NCI-H510A treated with DMSO at 0.1 percent for 48 hours (cell line): ENCODE measurements around the gene INO80B.

ENCODE experiments used
- DNase-seq: peaks from one replicate; lab custom pipeline; 2025; lab: John Stamatoyannopoulos, UW

INO80B gene

DNA sequence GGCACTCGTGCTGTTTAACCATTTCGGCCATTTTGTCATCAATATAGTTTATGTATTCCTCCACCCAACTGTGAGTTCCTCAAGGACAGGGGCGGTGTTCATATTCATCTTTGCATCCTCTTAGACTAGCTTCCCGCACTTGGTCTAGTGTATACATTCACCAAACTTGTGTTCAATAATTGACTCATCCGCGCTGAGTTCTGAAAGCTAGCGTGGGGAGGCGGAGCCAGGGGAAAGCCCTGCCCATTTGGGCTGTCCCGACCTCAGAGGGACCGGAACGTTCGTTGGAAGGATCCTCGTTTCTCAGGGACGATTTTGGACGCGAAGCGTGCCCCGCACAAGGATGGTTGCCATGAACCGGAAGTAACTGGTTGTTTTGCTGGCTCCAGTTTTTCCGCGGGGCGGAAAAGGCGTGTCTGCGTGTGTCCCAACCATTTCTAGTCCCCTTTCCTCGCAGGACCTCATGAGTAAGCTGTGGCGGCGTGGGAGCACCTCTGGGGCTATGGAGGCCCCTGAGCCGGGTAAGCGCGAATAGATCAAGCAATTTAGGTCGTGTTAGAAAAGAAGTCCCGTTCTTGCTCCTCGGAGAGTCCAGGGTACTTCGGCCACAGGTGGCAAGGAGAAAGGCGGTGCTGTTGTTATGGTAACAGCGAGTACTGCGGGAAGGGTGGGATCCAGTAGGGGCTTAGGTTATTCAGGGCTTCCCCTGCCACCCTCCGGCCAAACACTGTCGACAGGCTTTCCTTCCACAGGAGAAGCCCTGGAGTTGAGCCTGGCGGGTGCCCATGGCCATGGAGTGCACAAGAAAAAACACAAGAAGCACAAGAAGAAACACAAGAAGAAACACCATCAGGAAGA is at the start of gene INO80B:
Gene INO80B (plus strand): TSS at position 434 of the 858 bp plus-strand sequence. CDS start 30 bp downstream, at position 464.
- peak; percentile 96 for DNase-seq

GRCh38 chr2:74406035-74406434 is 48.9 kb upstream of the INO80B start:
- DNase-seq, result no peak

- no peak for DNase-seq
Measured at GRCh38 chr2:74407682-74408081, 47.2 kb upstream of the INO80B start.

DNA sequence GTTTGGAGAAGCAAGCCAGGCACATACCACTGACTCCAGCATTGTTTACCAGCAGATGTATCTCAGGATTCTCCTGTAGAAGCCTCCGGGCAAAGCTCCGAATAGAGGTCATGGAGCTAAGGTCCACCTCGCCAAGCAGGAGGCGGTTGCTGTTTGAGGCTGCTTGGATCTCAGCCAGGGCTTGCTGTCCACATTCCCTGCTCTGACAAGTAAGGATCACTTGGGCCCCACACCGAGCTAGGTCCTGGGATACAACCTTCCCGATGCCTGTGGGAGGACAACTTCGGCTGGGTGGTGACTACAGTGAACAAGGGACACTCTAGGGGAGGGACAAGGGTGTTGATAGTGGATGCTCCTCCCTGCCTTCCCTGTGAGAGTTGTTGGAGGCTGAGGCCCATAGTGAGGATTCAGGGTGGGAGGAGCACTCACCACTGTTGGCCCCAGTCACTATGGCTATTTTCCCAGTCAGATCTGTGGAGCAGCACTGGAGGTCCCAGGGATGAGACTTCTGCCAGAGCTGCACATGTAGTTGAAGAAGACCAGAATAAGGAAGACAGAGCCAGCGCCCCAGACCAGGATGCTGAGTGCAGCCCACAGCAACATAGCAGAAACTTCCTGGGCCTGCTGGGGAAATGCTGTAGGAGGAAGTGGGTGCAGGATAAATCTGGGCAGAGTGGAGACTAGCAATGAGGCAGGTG is 41.7 kb upstream of the INO80B start:
- DNase-seq, result no peak

DNA sequence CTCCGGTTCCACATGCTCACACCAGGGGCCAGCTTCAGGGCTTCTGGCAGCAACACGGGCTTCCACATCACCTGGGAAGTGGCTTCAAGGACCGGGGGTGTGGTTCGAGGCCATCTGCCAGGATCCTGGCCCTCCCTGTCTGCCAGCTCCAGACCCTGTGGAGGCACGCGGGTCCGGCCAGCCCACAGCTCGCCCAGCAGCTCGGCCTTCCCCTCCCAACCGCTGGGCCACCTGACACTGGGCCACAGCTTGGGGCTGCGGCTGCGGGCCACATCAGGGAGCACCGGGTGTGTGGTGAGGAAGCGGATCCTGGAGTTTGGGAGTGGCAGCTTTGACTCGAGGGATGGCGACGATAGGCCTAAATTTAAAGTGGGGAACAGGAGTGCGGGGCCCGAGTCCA is 40.4 kb upstream of the INO80B start:
- peak; percentile 12 for DNase-seq

DNA sequence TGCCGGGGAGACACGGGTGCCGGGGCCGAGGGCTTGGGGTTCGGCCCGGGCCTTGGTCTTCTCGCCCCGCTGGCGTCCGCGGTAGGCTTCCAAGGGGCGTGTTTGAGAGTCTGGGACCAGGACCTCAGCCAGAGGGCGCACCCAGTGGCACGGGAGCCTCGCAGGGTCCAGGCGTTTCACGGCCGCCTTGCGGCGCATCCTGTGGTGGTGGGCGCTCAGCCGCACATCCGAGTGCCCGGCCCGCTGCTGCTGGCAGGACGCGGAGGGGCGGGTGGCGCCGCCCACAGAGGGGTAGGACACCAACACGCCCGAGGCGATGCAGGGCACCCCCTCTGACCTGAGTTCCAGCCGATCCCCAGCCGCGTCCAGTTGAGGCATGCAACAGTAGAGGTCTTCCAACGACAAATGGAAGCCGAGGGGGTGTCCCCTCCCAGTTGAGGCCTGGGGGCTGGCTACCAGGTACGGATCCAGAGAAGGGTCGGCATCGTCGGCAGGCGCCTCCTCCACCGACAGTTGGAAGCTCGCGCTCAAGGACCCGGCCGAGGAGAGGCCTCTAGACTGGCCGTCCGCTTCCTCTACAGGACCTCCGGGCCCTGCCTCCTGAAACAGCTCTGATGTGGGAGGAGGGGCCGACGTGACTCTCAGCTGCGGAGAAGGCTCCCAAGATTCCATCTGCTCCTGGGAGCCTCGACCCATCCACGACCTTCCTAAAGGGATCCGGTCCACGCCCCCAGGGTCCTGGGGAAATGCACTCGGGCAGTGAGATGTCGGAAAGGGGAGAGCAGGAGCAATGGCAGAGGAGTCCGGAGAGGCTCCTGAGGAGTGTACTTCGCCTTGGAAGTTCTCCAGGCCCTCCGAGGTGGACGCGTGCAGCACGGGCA is 39.8 kb upstream of the INO80B start:
- DNase-seq, result no peak

GRCh38 chr2:74415762-74416395 is 39.0 kb upstream of the INO80B start:
- DNase-seq, result no peak

- DNase-seq, result no peak
Measured at GRCh38 chr2:74416778-74417177, 38.1 kb upstream of the INO80B start.

DNA sequence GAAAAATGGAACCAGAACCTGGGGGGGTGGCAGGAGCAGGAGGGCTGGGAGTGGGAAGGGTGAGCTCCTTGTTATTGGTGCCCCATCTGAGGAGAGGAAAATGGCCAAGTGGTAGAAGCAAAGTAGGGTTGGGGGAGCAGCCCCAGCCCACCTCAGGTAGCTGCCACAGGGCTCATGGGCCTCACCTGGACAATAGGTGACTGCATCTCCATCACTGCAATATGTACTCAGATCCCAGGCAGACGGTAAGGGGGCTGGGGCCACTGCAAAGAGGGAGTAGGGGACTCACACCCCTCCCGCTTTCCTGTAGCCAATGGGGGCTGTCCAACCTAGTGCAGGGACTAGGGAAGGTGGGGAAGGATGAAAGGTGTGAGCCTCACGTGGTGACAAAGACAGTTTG is 37.7 kb upstream of the INO80B start:
- no peak for DNase-seq

- no peak for DNase-seq
Measured at GRCh38 chr2:74417763-74418162, 37.1 kb upstream of the INO80B start.

GRCh38 chr2:74418312-74418711 is 36.6 kb upstream of the INO80B start:
- no peak for DNase-seq

GRCh38 chr2:74419345-74419744 is 35.5 kb upstream of the INO80B start:
- no peak for DNase-seq

DNA sequence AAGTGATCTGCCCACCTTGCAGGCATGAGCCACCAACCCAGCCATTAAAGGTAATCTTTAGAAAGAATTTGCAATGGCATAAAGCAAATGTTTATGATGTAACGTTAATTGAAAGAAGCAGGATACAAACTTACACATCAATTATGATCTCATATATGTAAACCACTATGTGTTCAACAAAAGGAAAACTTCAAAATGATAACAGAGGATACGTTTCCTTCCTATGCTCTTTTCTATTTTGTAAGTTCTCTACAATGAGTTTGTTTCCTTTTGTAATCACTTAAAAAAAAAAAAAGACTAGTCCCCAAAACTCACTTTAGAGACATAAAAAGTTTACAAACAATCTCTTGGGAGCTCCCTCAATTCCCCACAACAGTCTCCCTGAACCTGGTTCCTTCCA is 34.9 kb upstream of the INO80B start:
- DNase-seq, result no peak

- DNase-seq, result peak; percentile 13
Measured at GRCh38 chr2:74420443-74421103, 34.3 kb upstream of the INO80B start.

- DNase-seq, result peak; percentile 97
Measured at GRCh38 chr2:74421221-74421870, 33.5 kb upstream of the INO80B start, which contains the start of the genes C2orf81 and WDR54. TSS of gene C2orf81 (minus strand) at chr2:74421619. CDS start at chr2:74421560, 59 bp downstream. TSS of gene WDR54 (plus strand) at chr2:74421730. CDS start at chr2:74422154, 424 bp downstream.

DNA sequence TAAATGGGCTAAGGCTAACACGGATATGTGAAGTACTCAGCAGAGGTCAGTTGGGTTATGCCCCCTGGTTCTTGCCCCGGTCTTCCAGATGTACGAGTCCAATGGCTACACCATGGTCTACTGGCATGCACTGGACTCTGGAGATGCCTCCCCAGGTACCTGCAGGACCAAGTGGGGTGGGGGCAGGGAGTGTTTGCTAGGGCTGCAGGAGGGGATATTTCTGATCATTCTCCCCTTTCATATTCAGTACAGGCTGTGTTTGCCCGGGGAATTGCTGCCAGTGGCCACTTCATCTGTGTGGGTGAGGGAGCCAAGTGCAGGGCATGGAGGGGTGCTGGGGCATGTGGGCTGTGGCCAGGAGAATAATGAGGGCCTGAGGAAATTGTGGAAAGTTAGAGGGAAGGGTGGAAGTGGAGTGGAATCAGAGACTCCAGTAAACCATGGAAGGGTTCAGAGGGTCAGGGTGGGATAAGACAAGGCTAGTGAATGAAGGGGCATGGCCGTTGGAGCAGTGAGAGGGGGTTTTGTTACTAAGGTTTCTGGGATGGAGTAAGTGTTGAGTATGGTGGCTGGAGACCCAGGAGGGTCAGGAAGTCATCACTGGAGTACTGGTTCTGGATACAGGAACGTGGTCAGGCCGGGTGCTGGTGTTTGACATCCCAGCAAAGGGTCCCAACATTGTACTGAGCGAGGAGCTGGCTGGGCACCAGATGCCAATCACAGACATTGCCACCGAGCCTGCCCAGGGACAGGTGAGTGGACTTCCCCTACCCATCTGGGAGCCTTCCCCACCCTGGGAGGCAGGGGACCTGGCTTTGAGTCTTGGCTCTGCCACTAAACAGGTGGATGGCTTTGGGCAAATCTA is 31.4 kb upstream of the INO80B start:
- DNase-seq, result no peak

- DNase-seq, result no peak
Measured at GRCh38 chr2:74424139-74424992, 30.5 kb upstream of the INO80B start.

- DNase-seq, result no peak
Measured at GRCh38 chr2:74424995-74425406, 29.9 kb upstream of the INO80B start.

- DNase-seq, result no peak
Measured at GRCh38 chr2:74425523-74425922, 29.4 kb upstream of the INO80B start.
